Right lobe of liver (tissue), 6 donors: ENCODE measurements around the gene CDH23. TPM values are rescaled to one million over a fixed set of nuclear protein-coding genes. Genes with fewer than 3 reads are reported as not detected.

ENCODE experiments used
- ATAC-seq, 4 donors: fragments of 200-7000 bp; cut with Tn5 transposase; one replicate each; pipeline ENCODE4 v1.9.1; 2020; ENCODE audit warnings: mild to moderate bottlenecking in 4 of 4, moderate library complexity in 4 of 4
- DNase-seq, 3 donors: peaks; one replicate each; pipeline ENCODE4 v3.0.0-alpha.2; 2020
- H3K27ac ChIP-seq, 3 donors: fragments of 200-600 bp; one replicate each; pipeline ENCODE4 v1.8.0; 2022
- H3K27me3 ChIP-seq, 2 donors: fragments of 200-600 bp; one replicate each; pipeline ENCODE4 v1.8.0; 2022
- H3K36me3 ChIP-seq, 4 donors: fragments of 200-600 bp; sonication (generic) in 1 of 4; one replicate each; pipeline versions ENCODE4 v1.5.1 to v1.8.0; 2017 to 2022; ENCODE audit warnings: control low read depth in 1 of 4
- H3K4me1 ChIP-seq, 4 donors: fragments of 200-600 bp; sonication (generic) in 1 of 4; one replicate each; pipeline versions ENCODE4 v1.5.1 to v1.8.0; 2017 to 2022; ENCODE audit warnings: control low read depth in 1 of 4
- H3K4me3 ChIP-seq, 3 donors: fragments of 200-600 bp; one replicate each; pipeline ENCODE4 v1.8.0; 2022
- H3K9me3 ChIP-seq, 4 donors: fragments of 200-600 bp; sonication (generic) in 1 of 4; one replicate each; pipeline versions ENCODE4 v1.5.1 to v1.8.0; 2017 to 2022; ENCODE audit warnings: control low read depth in 1 of 4
- POLR2A ChIP-seq: fragments of 450-650 bp; IDR thresholded peaks from one replicate; pipeline ENCODE4 v1.6.1; 2017; ENCODE audit warnings: antibody characterized with exemption, mild to moderate bottlenecking
- WGBS: methylation state at CpG from one replicate; pipeline ENCODE4 v1.1.6; 2018; ENCODE audit warnings: low coverage, low lambda C conversion rate; ENCODE audit not compliant: insufficient coverage; ENCODE audit errors: missing lambda C conversion rate; 5-methylcytosine and 5-hydroxymethylcytosine counted together
- intact Hi-C, 2 donors: fragments of 100-400 bp; cut with DNase I; formaldehyde crosslinking; loops; one replicate each; pipeline versions ENCODE4 v1.11.2 to v1.14.1; 2022
- total RNA-seq, 6 experiments: library from RNA; depleted of rRNA in 2 of 6; stranded (reverse); fragments of >200 nt in 2 of 6; fragmentation: NEBNext Ultra II Directional in 3 of 6; extraction: Animal tissue kit (Norgen Biotek cat#: 25700) in 3 of 6; gene quantifications; one replicate each; pipeline versions ENCODE4 v1.1.0 to v1.2.4, GENCODE V29; 2016 to 2023
- TF ChIP-seq, protein P1 (sequence below), 4 donors: fragments of 200-600 bp in 3 of 4; fragments of 450-650 bp in 1 of 4; IDR thresholded peaks; one replicate each; pipeline versions ENCODE4 v1.5.1 to v1.8.0; 2016 to 2022; ENCODE audit warnings: antibody characterized with exemption in 4 of 4, mild to moderate bottlenecking in 2 of 4
- donor health status: DM: no; HTN: yes; CAD: no.
- donor health status: DM: no; HTN: no; CAD: no.
- donor health status: DM: no; HTN: no; CAD: no.
- donor health status: DM: no; HTN: yes; CAD: no.
- donor health status: DM: no; HTN: yes; CAD: no.

Gene CDH23
- total RNA-seq, 6 experiments from 2014 or later: 3.3 to 19.7 (median 6.3) TPM

DNA sequence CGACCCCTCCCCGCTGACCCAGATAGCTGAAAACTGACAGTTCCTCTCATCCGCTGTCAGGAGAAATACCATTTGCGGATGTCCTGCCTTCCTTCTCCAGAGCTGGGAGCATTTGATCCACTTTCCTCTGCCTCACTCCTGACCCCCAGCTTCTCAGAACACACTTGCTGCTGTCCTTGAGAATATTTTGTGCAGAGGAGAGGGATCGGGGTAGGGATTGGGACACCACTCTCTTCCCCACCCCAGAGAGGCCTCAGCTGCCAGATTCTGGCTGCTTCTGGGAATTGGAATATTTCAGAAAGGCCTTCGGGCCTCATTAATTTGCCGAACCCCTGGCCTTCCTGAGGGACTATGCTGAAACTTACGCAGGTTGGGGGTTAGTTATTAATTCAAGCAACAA lies 225.9 kb downstream of the CDH23 start:
- H3K27me3 ChIP-seq: no peaks in the 10 kb centered on the region
- H3K4me1 ChIP-seq: peaks cover 0 to 19% (median 8%) of the 10 kb centered on the region in 4 donors
- no peak overlapping the region for H3K27ac ChIP-seq
- TF ChIP-seq POLR2A: no peak
- TF ChIP-seq, protein P1, sequence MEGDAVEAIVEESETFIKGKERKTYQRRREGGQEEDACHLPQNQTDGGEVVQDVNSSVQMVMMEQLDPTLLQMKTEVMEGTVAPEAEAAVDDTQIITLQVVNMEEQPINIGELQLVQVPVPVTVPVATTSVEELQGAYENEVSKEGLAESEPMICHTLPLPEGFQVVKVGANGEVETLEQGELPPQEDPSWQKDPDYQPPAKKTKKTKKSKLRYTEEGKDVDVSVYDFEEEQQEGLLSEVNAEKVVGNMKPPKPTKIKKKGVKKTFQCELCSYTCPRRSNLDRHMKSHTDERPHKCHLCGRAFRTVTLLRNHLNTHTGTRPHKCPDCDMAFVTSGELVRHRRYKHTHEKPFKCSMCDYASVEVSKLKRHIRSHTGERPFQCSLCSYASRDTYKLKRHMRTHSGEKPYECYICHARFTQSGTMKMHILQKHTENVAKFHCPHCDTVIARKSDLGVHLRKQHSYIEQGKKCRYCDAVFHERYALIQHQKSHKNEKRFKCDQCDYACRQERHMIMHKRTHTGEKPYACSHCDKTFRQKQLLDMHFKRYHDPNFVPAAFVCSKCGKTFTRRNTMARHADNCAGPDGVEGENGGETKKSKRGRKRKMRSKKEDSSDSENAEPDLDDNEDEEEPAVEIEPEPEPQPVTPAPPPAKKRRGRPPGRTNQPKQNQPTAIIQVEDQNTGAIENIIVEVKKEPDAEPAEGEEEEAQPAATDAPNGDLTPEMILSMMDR (IDR thresholded peaks at IDR 0.05): no peak
- H3K4me3 ChIP-seq: no peak overlapping the region
- no peaks in the 10 kb centered on the region for H3K9me3 ChIP-seq
- intact Hi-C loops: no loop called here
- DNase-seq: no peak
- no peak for ATAC-seq
- no peaks in the 10 kb centered on the region for H3K36me3 ChIP-seq
- WGBS: 83% methylated on average over 7 of the region's 8 CpGs

DNA sequence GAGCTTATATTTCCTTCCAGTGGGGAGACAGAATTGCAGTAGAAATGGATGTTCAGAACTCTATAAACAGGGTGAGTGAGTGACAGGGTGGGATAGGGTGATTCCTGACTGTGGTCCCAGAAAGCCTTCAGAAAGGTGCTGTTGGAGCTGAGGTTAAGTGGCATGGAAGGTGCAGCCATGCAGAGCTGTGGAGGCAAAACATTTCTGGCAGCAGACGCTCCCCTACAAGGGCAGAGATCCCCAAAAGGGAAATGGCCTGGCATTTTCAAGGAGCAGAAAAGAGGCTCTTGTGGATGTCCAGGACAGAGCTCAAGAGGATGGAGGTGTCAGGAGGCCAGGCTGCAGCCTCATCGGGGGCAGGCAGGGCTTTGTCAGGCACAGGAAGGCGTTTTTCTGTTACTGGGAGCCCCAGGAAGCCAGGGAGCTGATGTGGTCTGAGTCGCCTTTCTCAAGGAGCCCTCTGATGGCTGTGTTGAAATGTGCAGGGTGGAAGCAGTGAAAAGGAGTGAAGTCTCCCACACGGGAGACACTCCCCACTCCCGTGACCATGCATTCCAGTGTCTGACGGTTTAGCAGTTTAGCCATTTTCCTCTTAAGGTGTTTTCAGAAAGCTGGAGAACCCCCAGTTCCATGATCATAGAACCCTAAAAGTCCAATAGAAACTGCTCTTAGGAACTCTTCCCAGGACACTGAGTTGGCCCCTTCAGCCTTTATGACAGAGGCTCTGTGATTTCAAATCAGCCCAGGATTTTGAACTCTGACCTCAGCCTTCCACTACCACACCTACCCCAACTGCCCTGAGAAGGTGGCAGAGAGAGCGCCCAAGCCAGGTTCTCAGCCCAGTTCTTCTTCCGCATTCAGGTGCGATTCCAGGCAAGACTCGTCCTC lies 226.6 kb downstream of the CDH23 start:
- H3K9me3 ChIP-seq: no peaks in the 10 kb centered on the region
- no peak overlapping the region for H3K27ac ChIP-seq
- H3K27me3 ChIP-seq: no peaks in the 10 kb centered on the region
- no peaks in the 10 kb centered on the region for H3K36me3 ChIP-seq
- DNase-seq (peak in 1 of 3 donors; percentile 44), ATAC-seq (peak; percentile 32 to 62 (median 47))
- H3K4me1 ChIP-seq: peaks cover 0 to 19% (median 8%) of the 10 kb centered on the region in 4 donors
- intact Hi-C loops: no loop called here
- 49% methylated on average over 6 of the region's 11 CpGs for WGBS
- no peak for TF ChIP-seq POLR2A
- TF ChIP-seq, protein P1 (IDR thresholded peaks at IDR 0.05): no peak
- no peak overlapping the region for H3K4me3 ChIP-seq

DNA sequence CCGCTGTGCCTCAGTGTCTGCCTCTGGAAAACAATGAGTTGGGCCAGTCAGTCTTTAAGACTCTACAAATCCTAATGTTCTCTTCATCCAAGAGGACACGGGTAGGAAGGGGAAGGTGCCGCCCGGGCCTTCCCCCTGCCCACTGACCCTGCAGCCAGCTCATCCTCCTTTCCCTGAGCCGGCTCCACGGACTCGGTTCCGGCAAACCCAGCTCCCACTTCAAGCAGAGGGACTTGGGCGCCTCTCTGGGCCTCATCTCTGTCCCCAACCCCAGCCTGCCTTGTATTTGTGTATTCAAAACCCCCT lies 227.2 kb downstream of the CDH23 start:
- DNase-seq (no peak), ATAC-seq (no peak)
- 0% methylated on average over 1 of the region's 9 CpGs for WGBS
- TF ChIP-seq, protein P1 (IDR thresholded peaks at IDR 0.05): no peak
- TF ChIP-seq POLR2A: no peak
- H3K27me3 ChIP-seq: no peaks in the 10 kb centered on the region
- no peaks in the 10 kb centered on the region for H3K36me3 ChIP-seq
- H3K4me3 ChIP-seq: no peak overlapping the region
- peaks cover 0 to 19% (median 8%) of the 10 kb centered on the region in 4 donors for H3K4me1 ChIP-seq
- no peak overlapping the region for H3K27ac ChIP-seq
- intact Hi-C loops: no loop called here
- no peaks in the 10 kb centered on the region for H3K9me3 ChIP-seq

DNA sequence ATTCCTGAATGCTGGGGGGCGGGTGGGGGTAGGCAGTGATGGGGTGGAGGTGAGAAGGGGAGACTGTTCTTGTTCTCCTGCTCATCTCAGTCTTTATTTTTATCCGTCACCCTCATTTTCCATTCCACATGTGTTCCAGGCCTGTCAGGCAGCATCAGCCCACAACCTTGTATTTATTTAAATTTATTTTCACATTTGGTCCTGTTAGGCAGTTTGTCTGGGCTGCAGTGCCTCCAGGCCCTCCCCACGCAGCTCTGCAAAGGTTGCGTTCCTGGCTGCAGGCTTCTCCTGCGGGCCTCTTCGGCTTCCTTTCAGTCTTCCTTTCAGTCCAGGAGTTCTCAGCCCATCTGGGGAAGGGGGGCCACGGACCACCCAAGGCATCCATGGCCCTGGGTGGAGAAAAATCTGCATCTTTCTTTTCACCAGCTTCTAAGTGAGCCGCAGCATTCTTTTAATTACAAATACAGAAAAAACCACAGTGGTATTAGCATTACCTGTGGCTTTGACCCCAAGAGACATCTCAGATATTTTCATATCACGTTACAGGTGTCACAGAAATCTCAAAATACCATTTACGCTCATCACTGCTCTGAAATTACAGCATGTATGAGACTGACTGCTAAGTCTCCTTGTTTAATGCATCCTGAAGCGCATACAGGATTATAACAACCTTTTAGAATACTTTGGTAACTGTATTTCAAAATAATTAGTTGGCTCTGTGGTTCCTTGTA lies 228.9 kb downstream of the CDH23 start:
- TF ChIP-seq POLR2A: no peak
- TF ChIP-seq, protein P1 (IDR thresholded peaks at IDR 0.05): no peak

More for the DNA sequence above, 228.9 kb downstream of the CDH23 start:
- Histone ChIP-seq H3K27ac (no peak overlapping the region), H3K36me3 (no peaks in the 10 kb centered on the region), H3K4me1 (peaks cover 0 to 18% (median 8%) of the 10 kb centered on the region in 4 donors), H3K4me3 (no peak overlapping the region), H3K9me3 (no peaks in the 10 kb centered on the region), H3K27me3 (no peaks in the 10 kb centered on the region)
- intact Hi-C loops: no loop called here
- no peak for DNase-seq
- WGBS: 88% methylated on average over 5 of the region's 11 CpGs
- ATAC-seq: no peak
